Spleen (tissue), 11 donors: ENCODE measurements around the gene GSG1L. TPM values are rescaled to one million over a fixed set of nuclear protein-coding genes. Genes with fewer than 3 reads are reported as not detected.

Source experiments
- DNase-seq: peaks from one replicate; pipeline ENCODE4 v3.0.0-alpha.2; 2020
- H3K27ac ChIP-seq, 8 donors: fragments of 200-600 bp; sonication (generic) in 7 of 8; 1 replicate in 4 of 8; 2 replicates in 4 of 8; pipeline versions ENCODE4 v1.5.0 to v1.8.0; 2016 to 2021; ENCODE audit warnings: inconsistent platforms in 4 of 8, mild to moderate bottlenecking in 4 of 8, moderate library complexity in 1 of 8
- H3K27me3 ChIP-seq, 7 donors: fragments of 200-600 bp; sonication (generic) in 6 of 7; replicated peaks in 1 of 7; 1 replicate in 4 of 7; 2 replicates in 3 of 7; pipeline versions ENCODE4 v1.5.0 to v1.8.0; 2016 to 2021; ENCODE audit warnings: inconsistent platforms in 3 of 7, mild to moderate bottlenecking in 1 of 7
- H3K36me3 ChIP-seq, 6 donors: fragments of 200-600 bp; sonication (generic) in 5 of 6; 1 replicate in 4 of 6; 2 replicates in 2 of 6; pipeline versions ENCODE4 v1.5.0 to v1.8.0; 2016 to 2021; ENCODE audit warnings: inconsistent platforms in 2 of 6
- H3K4me1 ChIP-seq, 6 donors: fragments of 200-600 bp; sonication (generic) in 5 of 6; 1 replicate in 3 of 6; 2 replicates in 3 of 6; pipeline versions ENCODE4 v1.5.0 to v1.8.0; 2016 to 2021; ENCODE audit warnings: inconsistent platforms in 3 of 6
- H3K4me3 ChIP-seq, 8 donors: fragments of 200-600 bp; sonication (generic) in 7 of 8; 1 replicate in 4 of 8; 2 replicates in 4 of 8; pipeline versions ENCODE4 v1.5.0 to v1.8.0; 2016 to 2021; ENCODE audit warnings: inconsistent platforms in 4 of 8, mild to moderate bottlenecking in 4 of 8, moderate library complexity in 2 of 8
- H3K9me3 ChIP-seq, 8 donors: fragments of 200-600 bp; sonication (generic) in 7 of 8; 1 replicate in 4 of 8; 2 replicates in 4 of 8; pipeline versions ENCODE4 v1.5.0 to v1.8.0; 2016 to 2021; ENCODE audit warnings: inconsistent platforms in 4 of 8
- CTCF ChIP-seq, 11 experiments: fragments of 200-600 bp in 7 of 11; fragments of 450-650 bp in 4 of 11; sonication (generic) in 4 of 11; IDR thresholded peaks in 8 of 11; conservative IDR thresholded peaks in 3 of 11; 1 replicate in 7 of 11; 2 replicates in 4 of 11; pipeline versions ENCODE4 v1.4.0 to v1.8.0; 2016 to 2021; ENCODE audit warnings: antibody characterized with exemption in 11 of 11, inconsistent platforms in 4 of 11, mild to moderate bottlenecking in 1 of 11
- POLR2A ChIP-seq, 3 donors: fragments of 450-650 bp; IDR thresholded peaks; one replicate each; pipeline ENCODE4 v1.5.1; 2017; ENCODE audit warnings: antibody characterized with exemption in 3 of 3, mild to moderate bottlenecking in 1 of 3
- POLR2AphosphoS5 ChIP-seq, 3 donors: sonication (generic); formaldehyde crosslinking; IDR thresholded peaks; one replicate each; pipeline ENCODE4 v1.5.1; 2017; ENCODE audit warnings: antibody characterized with exemption in 3 of 3
- WGBS, 5 donors: extraction: QIAGEN DNeasy Blood & Tissue Kit in 3 of 5; methylation state at CpG; one replicate each; pipeline versions ENCODE4 v1.1.5 to v1.1.7; 2013 to 2018; 5-methylcytosine and 5-hydroxymethylcytosine counted together
- intact Hi-C: fragments of 100-400 bp; cut with DNase I; formaldehyde crosslinking; loops from one replicate; pipeline ENCODE4 v1.15.0; 2023; ENCODE audit warnings: low total_unique reads
- polyA plus RNA-seq, 3 donors: library from polyadenylated mRNA; stranded (reverse); fragments of 200-250 nt; gene quantifications; one replicate each; pipeline ENCODE4 v1.2.1, GENCODE V29; 2013
- total RNA-seq, 7 donors: library from RNA; depleted of rRNA in 3 of 7; stranded (reverse); fragments of >200 nt in 3 of 7; fragmentation: NEBNext Ultra II Directional in 4 of 7; extraction: Animal tissue kit (Norgen Biotek cat#: 25700) in 4 of 7; gene quantifications; one replicate each; pipeline versions ENCODE4 v1.1.0 to v1.2.1, GENCODE V29; 2016 to 2021
- donor health status: healthy with polysubstance abuse.
- donor health status: DM: no; HTN: no; CAD: no; lungs with moderate emphysema.
- donor health status: DM: no; HTN: no; CAD: no.
- donor health status: Bipolar disorder and iron deficiency.
- donor health status: healthy.
- donor health status: DM: no; HTN: no; CAD: no.
- donor health status: DM: yes; HTN: yes; CAD: no.

Gene GSG1L
- total and polyA plus RNA-seq, 10 donors: 0.22 to 0.58 (median 0.43) TPM; not detected in 6

- 92 to 97% (median 95%) methylated on average over 4 of the region's 4 CpGs for WGBS, 5 donors
- intact Hi-C loops: no loop called here
- H3K27ac ChIP-seq: no peak overlapping the region
- H3K9me3 ChIP-seq: no peaks in the 10 kb centered on the region
- no peaks in the 10 kb centered on the region for H3K27me3 ChIP-seq
- peaks cover 0 to 10% (median 0%) of the 10 kb centered on the region in 6 donors for H3K4me1 ChIP-seq
- no peak overlapping the region for H3K4me3 ChIP-seq
- no peak for DNase-seq
- H3K36me3 ChIP-seq: peaks cover 0 to 66% (median 6%) of the 10 kb centered on the region in 6 donors
- TF ChIP-seq POLR2AphosphoS5 (IDR thresholded peaks at IDR 0.05): no peak
- TF ChIP-seq CTCF (IDR thresholded peaks at IDR 0.05 in 8 of 11, conservative IDR thresholded peaks at IDR 0.05 in 3 of 11): no peak
- no peak for TF ChIP-seq POLR2A (IDR thresholded peaks at IDR 0.05)
These were observed 312.3 kb downstream of the GSG1L start for GRCh38 chr16:27751233-27751632.

- peaks cover 0 to 7% (median 0%) of the 10 kb centered on the region in 6 donors for H3K4me1 ChIP-seq
- peaks cover 0 to 53% (median 4%) of the 10 kb centered on the region in 6 donors for H3K36me3 ChIP-seq
- no peaks in the 10 kb centered on the region for H3K27me3 ChIP-seq
- no peak overlapping the region for H3K27ac ChIP-seq
- no peak for DNase-seq
- H3K4me3 ChIP-seq: no peak overlapping the region
- WGBS, 5 donors: 95 to 98% (median 97%) methylated on average over 16 of the region's 16 CpGs
- TF ChIP-seq CTCF (IDR thresholded peaks at IDR 0.05 in 8 of 11, conservative IDR thresholded peaks at IDR 0.05 in 3 of 11): no peak
- TF ChIP-seq POLR2A (IDR thresholded peaks at IDR 0.05): no peak
- no peak for TF ChIP-seq POLR2AphosphoS5 (IDR thresholded peaks at IDR 0.05)
- no peaks in the 10 kb centered on the region for H3K9me3 ChIP-seq
- intact Hi-C loops: no loop called here
These were observed 313.6 kb downstream of the GSG1L start for GRCh38 chr16:27749946-27750345.

GRCh38 chr16:27749547-27749875, 314.0 kb downstream of the GSG1L start:
- intact Hi-C loops: no loop called here
- no peak for DNase-seq
- H3K36me3 ChIP-seq: peaks cover 0 to 49% (median 1%) of the 10 kb centered on the region in 6 donors

More at GRCh38 chr16:27749547-27749875, 314.0 kb downstream of the GSG1L start:
- Histone ChIP-seq H3K27me3 (no peaks in the 10 kb centered on the region), H3K27ac (no peak overlapping the region), H3K9me3 (no peaks in the 10 kb centered on the region), H3K4me1 (peaks cover 0 to 7% (median 0%) of the 10 kb centered on the region in 6 donors), H3K4me3 (no peak overlapping the region)
- TF ChIP-seq POLR2A (IDR thresholded peaks at IDR 0.05): no peak
- no peak for TF ChIP-seq CTCF (IDR thresholded peaks at IDR 0.05 in 8 of 11, conservative IDR thresholded peaks at IDR 0.05 in 3 of 11)
- TF ChIP-seq POLR2AphosphoS5 (IDR thresholded peaks at IDR 0.05): no peak
- WGBS, 5 donors: 91 to 98% (median 93%) methylated on average over 16 of the region's 16 CpGs
